ENCODE measurements around the gene KLHL17. TPM values are rescaled to one million over a fixed set of nuclear protein-coding genes. Genes with fewer than 3 reads are reported as not detected.

KLHL17 gene
- total and polyA plus RNA-seq, 12 donors = 0.73 to 38.8 (median 6.9) TPM

DNA sequence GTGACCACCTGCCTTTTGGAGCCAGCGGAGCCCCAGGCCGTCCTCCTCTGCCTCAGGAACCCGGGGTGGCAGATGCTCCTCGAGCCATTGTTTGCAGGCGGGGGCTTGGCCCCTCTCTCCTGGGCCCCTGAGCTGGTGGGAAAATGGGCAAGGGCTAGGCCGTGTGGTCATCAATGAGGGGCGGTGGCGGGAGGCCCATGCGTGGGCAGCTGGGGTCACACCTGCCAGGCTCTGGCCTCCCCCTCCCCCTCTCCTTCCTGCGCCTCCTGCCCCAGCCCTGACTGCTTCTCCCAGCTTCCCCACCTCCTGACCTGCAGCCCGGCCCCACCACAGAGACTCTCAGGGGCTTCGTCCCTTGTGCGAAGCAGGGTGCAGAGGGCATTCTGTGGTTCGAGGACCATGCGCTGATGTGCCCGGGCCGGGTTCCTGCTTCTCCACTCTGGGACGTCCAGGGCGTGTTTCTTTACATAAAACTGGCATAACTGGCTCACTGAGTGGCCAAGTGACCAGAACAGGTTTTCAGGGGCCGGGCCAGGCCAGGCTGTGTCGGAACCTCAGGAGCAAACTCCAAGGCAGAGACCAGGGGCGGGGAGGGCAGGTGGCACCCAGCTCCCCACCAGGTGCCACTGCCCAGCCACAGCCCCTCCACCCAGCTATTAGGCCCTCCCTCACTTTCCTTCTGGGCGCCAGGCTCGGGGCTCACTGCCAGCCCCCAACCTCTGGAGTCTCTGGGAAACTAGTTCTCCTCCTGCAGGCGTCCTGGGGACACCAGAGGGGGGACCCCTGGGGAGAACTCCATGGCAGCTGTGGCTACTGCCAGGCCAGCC, 27.4 kb upstream of the KLHL17 start:
- WGBS, 4 donors = 66 to 77% (median 75%) methylated on average over 14 to 25 of the region's 25 CpGs
- Histone ChIP-seq H3K27ac (no peak overlapping the region), H3K9me3 (replicated peaks in 1 of 3) (no peaks in the 10 kb centered on the region), H3K4me1 (replicated peaks in 1 of 2) (peaks cover 0 to 8% of the 10 kb centered on the region in 2 donors), H3K36me3 (replicated peaks in 1 of 2) (no peaks in the 10 kb centered on the region), H3K4me3 (no peak overlapping the region), H3K27me3 (peaks cover 20% of the 10 kb centered on the region)
- DNase-seq = no peak
- TF ChIP-seq, protein P1, sequence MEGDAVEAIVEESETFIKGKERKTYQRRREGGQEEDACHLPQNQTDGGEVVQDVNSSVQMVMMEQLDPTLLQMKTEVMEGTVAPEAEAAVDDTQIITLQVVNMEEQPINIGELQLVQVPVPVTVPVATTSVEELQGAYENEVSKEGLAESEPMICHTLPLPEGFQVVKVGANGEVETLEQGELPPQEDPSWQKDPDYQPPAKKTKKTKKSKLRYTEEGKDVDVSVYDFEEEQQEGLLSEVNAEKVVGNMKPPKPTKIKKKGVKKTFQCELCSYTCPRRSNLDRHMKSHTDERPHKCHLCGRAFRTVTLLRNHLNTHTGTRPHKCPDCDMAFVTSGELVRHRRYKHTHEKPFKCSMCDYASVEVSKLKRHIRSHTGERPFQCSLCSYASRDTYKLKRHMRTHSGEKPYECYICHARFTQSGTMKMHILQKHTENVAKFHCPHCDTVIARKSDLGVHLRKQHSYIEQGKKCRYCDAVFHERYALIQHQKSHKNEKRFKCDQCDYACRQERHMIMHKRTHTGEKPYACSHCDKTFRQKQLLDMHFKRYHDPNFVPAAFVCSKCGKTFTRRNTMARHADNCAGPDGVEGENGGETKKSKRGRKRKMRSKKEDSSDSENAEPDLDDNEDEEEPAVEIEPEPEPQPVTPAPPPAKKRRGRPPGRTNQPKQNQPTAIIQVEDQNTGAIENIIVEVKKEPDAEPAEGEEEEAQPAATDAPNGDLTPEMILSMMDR (IDR thresholded peaks at IDR 0.05) = no peak
- TF ChIP-seq POLR2A (IDR thresholded peaks at IDR 0.05) = no peak
- intact Hi-C loops (cut with DNase I) = no loop called here

DNA sequence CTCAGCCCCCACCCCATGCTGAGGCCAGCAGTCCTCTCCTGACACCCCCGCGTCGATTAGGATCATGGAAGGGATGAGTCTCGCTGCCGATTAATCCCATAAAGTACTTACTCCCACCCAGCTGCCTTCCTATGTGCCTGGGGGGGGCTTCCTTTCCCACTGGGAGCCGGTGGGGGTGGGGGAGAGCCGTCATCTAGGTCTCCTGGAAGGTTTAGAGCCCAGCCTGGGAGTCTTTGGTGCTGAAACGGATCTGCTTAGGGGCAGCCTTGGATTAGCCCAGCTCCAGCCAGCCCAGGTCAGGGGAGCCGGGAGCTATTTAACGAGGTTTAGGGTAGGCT, 26.8 kb upstream of the KLHL17 start:
- 34 to 58% (median 40%) methylated on average over 8 to 10 of the region's 10 CpGs for WGBS, 4 donors
- TF ChIP-seq, protein P1 (IDR thresholded peaks at IDR 0.05) = no peak
- no peak for TF ChIP-seq POLR2A (IDR thresholded peaks at IDR 0.05)
- Histone ChIP-seq H3K4me1 (replicated peaks in 1 of 2) (peaks cover 0 to 8% of the 10 kb centered on the region in 2 donors), H3K27ac (no peak overlapping the region), H3K9me3 (replicated peaks in 1 of 3) (no peaks in the 10 kb centered on the region), H3K4me3 (no peak overlapping the region), H3K36me3 (replicated peaks in 1 of 2) (no peaks in the 10 kb centered on the region), H3K27me3 (peaks cover 20% of the 10 kb centered on the region)
- DNase-seq = no peak
- intact Hi-C loops (cut with DNase I) = no loop called here

DNA sequence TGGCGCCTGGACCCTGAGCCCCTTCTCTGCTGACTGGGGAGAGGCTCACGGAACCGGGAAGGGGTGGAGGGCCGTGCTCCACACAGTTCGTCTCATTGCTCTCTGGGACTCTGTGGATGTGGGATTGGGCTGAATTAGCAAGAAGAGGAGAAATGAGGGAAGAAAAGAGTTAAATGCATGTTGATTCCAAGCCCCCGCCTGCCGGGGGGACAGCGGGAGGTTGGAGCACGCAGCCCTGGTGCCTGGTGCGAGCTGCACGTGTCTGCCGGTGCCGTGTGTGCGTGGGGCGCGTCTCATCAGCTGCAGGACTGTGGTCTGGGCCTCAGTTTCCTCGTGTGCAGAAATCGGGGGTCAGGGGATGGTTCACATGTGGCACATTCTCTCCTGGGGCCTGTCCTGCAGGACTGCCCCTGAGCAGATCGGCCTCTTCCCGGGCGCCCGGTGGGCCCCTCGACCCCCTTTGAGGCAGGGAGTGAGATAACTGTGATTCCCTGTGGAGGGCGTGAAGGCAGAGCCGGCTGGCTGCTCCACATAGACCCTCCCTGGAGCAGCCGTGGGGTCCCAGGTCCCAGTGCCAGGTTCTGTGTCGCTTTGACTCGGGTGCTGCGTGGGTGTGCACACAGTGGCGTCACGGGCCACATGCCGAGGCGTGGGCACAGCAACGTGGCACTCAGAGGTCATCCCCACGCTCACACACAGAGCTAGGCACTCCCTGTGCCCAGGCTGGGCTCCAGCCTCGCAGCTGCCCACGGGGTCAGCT, 25.2 kb upstream of the KLHL17 start:
- no peak for DNase-seq
- no peak for TF ChIP-seq POLR2A (IDR thresholded peaks at IDR 0.05)
- TF ChIP-seq, protein P1 (IDR thresholded peaks at IDR 0.05) = no peak
- Histone ChIP-seq H3K27ac (peak overlapping the region in 1 of 5 donors; percentile 52), H3K9me3 (replicated peaks in 1 of 3) (no peaks in the 10 kb centered on the region), H3K4me1 (replicated peaks in 1 of 2) (peaks cover 0 to 12% of the 10 kb centered on the region in 2 donors), H3K27me3 (peaks cover 29% of the 10 kb centered on the region), H3K36me3 (replicated peaks in 1 of 2) (no peaks in the 10 kb centered on the region), H3K4me3 (no peak overlapping the region)
- WGBS, 4 donors = 17 to 24% (median 20%) methylated on average over 12 to 37 of the region's 37 CpGs
- intact Hi-C loops (cut with DNase I) = no loop called here

DNA sequence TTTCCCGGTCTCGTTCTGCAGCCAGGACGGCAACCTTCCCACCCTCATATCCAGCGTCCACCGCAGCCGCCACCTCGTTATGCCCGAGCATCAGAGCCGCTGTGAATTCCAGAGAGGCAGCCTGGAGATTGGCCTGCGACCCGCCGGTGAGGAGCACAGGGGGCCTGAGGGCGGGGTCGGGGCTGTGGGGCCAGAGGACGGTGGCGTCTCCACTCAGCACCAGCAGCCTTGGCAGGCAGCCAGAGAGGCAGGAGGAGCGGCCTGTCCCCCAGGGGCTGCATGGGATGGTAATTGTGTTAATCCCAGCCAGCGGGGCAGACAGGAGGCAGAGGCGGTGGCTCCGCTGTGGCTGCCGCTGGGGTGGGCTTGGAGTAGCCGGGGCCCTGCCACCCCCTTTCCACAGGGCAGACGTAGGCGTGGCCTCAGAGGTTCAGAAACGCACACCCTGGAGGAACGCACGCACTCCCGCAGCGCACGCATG, 24.6 kb upstream of the KLHL17 start:
- Histone ChIP-seq H3K9me3 (replicated peaks in 1 of 3) (no peaks in the 10 kb centered on the region), H3K4me3 (no peak overlapping the region), H3K36me3 (replicated peaks in 1 of 2) (no peaks in the 10 kb centered on the region), H3K27me3 (peaks cover 30% of the 10 kb centered on the region), H3K27ac (peak overlapping the region in 1 of 5 donors; percentile 52), H3K4me1 (replicated peaks in 1 of 2) (peaks cover 0 to 17% of the 10 kb centered on the region in 2 donors)
- WGBS, 4 donors = 14 to 35% (median 20%) methylated on average over 9 to 30 of the region's 30 CpGs
- no peak for TF ChIP-seq POLR2A (IDR thresholded peaks at IDR 0.05)
- TF ChIP-seq, protein P1 (IDR thresholded peaks at IDR 0.05) = no peak
- intact Hi-C loops (cut with DNase I) = no loop called here
- peak in 1 of 7 donors; percentile 84 for DNase-seq
